ENCODE measurements around the gene FAM131A.

DNA sequence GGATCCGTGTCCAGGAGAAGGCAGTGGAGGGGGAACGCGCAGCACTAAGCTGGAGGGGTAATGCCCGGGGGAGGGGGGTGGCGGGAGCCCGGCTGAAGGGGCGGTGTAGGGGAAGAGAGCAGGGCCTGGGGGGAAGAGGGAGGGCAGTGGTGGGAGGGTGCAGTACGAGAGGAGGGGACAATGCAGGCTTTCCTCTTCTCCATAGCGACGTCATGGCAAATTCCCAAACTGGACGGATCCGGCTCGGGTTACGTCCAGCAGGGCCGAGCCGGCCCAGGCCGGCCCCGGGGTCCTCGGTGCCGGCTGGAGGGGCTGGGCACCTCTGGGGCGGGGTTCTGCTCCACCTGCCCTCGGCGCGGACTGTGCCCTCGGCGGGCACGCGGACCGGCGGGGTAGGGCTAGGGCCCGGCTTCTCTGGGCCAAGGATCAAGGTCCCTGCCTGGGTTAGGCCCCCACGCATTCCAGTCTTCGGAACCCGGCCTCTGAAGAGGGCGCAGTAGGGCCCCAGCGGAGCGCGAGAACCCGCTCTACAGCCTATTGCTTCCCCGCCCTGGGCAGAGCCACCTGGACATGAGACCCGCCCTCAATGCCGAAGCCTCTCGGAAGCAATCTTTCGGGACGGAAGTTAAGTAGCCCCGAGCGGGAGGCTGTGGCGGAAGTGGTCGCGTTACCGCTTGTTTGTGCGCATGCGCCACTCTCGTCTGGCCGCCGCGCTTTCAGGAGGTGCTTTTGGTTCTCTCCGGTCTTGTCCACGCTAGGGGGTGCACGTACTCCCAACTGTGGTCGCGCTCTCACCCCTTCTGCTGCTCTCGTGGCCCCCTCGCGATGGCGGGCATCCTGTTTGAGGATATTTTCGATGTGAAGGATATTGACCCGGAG is 25.5 kb downstream of the FAM131A start:
- TF ChIP-seq FOS (IDR thresholded peaks at IDR 0.05; ENCODE audit: borderline replicate concordance, extremely low read depth, insufficient read length) = no peak
- TF ChIP-seq, protein P1, sequence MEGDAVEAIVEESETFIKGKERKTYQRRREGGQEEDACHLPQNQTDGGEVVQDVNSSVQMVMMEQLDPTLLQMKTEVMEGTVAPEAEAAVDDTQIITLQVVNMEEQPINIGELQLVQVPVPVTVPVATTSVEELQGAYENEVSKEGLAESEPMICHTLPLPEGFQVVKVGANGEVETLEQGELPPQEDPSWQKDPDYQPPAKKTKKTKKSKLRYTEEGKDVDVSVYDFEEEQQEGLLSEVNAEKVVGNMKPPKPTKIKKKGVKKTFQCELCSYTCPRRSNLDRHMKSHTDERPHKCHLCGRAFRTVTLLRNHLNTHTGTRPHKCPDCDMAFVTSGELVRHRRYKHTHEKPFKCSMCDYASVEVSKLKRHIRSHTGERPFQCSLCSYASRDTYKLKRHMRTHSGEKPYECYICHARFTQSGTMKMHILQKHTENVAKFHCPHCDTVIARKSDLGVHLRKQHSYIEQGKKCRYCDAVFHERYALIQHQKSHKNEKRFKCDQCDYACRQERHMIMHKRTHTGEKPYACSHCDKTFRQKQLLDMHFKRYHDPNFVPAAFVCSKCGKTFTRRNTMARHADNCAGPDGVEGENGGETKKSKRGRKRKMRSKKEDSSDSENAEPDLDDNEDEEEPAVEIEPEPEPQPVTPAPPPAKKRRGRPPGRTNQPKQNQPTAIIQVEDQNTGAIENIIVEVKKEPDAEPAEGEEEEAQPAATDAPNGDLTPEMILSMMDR (IDR thresholded peaks at IDR 0.05 in 2 of 3, conservative IDR thresholded peaks at IDR 0.05 in 1 of 3; ENCODE audit: control insufficient read depth in 2 of 3, extremely low read depth in 1 of 3, insufficient read depth in 1 of 3, low read depth in 3 of 3, low read length in 3 of 3) = peak; percentile 53 to 80 (median 60)
- no peak for TF ChIP-seq ASH2L (IDR thresholded peaks at IDR 0.05; ENCODE audit: borderline replicate concordance, low read depth)
